Inferior parietal cortex (tissue), 1 donor: ENCODE data around the gene EEF1AKMT2.

Experiments
- DNase-seq: peaks from one replicate; pipeline ENCODE4 v3.0.0-alpha.2; 2016; ENCODE audit errors: extremely low spot score

EEF1AKMT2 gene

DNA sequence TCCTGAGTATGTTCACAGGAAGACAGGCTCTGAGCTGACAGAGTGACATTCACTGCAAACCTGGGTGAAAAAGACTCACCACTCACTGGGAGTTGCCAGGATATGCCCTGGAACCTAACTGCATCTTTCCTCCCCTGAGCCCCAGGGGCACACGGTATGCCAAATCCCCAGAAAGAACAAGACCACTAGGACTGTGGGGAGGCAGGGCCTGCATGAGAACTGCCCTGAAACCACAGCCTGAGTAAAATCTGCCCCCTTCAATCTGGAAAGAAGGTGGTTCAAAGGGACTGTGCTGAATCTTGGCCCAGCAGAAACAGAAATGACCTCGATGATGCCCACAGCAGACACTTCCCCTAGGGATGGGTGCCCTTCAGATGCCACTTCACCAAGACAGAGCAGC lies 54.0 kb downstream of the EEF1AKMT2 start:
- DNase-seq, result no peak

DNA sequence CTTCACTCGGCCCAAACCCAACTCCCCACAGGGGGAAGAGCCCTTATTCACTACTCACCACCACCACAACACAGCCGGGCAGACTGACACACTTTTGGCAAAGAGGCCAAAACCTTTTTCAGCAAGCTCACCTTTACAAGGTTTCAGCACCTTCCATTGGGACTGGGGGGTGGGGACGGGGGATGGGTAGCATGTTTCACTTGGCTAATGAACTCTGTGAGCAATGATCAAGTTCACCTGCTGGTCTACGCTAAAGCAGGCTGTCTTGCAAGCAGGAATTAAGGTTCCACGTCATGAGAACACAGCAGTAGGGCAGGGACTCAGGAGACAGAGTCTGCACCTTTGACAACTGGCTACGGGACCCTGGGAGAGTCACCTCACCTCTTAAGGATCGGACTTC lies 54.5 kb downstream of the EEF1AKMT2 start:
- DNase-seq, result no peak

DNA sequence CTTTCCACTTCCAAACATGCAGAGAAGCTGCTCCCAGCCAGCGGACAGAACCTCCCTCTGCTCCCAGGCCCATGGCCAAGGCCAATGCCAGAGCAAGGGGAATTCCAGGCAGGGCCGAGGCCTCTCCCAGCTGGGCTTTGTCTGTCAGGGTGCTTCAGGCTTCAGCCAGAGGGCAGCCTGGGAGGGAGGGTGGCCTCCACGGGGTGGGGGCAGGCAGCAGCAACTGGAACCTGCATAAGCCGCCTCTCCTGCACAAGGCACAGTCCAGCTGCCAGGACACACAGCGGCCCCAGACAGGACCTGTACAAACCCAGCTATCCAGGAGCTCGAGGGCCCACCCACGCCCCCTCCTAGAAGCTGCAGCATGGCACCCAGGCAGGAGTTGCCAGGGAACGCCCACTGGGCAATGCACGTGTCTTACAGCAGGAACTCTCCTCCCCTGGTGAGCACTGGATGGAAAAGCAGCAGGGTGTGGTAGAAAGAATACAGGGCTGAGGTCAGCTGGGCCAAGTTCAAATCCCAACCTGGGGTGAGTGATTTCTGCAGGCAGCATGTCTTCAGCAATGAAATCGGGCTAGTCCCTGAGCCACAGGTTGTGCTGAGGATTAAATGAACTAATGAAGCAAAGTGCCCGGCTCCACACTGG lies 55.1 kb downstream of the EEF1AKMT2 start:
- DNase-seq, result no peak

DNA sequence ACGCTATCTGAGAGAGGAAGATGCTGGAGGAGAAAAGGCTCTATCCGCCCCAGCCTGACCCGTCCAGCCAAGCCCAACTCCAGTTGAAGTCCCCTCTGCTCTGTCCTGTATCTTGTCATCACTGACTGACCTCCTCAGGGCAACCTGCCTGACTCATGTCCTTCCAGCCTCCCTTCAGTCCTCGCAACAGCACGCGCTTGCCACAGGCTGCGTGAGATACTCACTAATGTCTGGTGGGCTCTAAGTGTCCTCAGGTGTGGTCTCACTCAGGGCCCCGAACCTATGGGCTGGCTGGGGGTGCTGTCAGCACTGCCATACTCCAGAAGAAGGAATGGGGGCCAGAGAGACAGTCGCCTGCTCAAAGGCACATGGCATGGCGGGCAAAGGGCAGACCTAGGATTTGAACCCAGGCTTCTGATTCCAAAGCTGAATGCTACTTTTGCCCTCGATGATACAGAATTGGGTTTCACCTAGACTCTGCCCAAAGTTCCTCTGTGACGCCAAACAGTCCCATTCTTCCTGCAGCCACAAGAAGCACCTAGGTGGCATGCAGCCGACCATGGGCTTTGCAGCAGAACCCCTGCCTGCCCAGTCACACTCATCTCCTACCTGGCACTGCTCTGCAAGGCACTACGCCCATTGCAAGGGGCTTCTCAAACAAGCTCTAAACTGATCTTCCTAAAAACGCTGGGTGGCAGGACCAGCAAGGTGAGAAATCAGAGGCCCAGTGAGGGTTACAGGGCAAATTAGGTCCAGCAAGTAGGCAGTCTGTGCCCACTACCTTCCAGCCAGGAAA lies 56.0 kb downstream of the EEF1AKMT2 start:
- DNase-seq, result no peak

DNA sequence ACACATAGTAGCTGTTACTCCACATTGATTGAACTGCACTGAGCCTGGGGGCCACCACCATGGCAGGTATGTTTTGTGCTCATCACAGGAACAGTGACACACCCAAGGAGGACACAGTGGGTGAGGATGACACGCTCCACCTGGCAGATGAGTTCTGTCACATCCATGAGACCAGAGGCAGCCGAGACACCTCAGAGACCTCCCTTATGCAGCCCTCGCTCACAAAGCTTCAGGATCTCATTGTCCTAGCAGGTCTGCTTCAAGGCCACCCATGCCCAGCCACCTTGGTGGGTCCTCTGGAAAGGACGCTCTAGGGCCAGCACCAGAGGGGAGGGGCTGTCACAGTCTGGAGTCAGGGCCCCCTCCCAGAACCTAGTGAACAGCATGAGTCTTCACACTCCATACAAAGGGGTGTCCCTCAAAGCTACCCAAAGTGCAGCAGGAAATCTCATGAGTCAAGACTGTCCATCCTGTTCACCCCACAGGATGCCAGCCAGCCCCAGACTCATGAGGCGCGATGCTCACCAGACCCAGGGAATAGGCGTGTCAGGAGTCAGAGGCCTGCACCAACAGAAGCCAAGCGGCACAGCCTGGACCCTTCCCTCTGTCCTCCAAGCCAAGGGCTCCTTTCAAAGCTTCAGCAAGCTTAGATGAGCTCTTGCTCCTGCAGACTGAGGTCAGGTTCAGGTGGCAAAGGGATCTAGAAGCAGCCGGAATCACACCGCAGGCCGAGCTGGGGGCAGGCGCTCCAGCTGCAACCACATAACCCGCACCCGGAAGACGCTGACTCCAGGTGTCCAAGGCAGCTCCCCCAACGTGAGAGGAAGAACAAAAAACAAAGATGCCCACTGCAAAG lies 57.1 kb downstream of the EEF1AKMT2 start:
- DNase-seq, result no peak

- DNase-seq, result no peak
Observed at GRCh38 chr10:124733571-124734245, 58.0 kb downstream of the EEF1AKMT2 start.

DNA sequence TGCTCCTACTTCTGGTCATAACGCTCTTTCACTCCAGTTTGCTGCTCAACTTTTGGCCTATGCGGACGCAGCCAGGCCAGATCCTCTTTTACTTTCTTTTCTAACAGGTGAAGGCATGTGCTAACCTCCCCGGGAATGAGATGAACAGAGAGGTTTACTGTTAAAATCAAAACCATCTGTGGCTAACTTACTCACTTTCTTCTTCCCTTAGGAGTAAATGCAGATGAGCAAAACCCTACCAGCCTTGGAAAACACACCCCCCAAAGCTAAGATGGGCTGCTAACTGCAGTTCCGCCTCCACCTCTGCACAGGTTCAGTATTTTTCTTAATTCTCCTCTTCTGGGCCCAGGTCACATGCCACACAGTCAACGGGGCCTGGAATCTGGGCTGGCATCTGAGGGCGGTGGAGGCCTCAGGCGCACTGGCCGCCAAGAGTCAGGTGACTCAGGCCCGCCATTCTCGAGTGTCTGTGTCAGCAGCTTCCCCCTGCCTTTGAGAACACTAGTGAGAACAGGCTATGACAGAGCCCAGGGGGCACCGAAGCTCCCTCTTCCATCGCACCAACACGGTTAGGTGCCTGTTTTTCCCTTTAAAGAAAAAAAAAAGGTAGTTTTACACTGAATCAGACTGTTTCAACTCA lies 58.6 kb downstream of the EEF1AKMT2 start:
- DNase-seq, result no peak

- no peak for DNase-seq
Observed at GRCh38 chr10:124731551-124731950, 60.1 kb downstream of the EEF1AKMT2 start.

DNA sequence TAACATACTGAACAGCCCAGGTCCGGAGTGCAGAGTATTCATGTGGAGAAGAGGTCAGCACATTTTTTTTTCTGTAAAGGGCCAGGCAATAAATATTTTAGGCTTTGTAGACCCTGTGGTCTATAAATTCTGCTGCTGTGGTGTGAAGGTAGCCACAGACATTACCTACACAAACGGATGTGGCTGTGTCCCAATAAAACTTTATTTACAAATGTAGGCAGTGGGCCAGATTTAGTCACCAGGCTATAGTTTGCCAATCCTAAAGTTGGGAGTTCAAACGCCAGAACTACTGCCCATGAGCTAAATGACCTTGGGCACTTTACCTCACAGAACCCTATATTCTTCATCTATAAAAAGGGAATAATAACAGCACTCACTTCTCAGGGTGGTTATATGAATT lies 60.9 kb downstream of the EEF1AKMT2 start:
- no peak for DNase-seq

- DNase-seq, result no peak
Observed at GRCh38 chr10:124728830-124729661, 62.6 kb downstream of the EEF1AKMT2 start.

DNA sequence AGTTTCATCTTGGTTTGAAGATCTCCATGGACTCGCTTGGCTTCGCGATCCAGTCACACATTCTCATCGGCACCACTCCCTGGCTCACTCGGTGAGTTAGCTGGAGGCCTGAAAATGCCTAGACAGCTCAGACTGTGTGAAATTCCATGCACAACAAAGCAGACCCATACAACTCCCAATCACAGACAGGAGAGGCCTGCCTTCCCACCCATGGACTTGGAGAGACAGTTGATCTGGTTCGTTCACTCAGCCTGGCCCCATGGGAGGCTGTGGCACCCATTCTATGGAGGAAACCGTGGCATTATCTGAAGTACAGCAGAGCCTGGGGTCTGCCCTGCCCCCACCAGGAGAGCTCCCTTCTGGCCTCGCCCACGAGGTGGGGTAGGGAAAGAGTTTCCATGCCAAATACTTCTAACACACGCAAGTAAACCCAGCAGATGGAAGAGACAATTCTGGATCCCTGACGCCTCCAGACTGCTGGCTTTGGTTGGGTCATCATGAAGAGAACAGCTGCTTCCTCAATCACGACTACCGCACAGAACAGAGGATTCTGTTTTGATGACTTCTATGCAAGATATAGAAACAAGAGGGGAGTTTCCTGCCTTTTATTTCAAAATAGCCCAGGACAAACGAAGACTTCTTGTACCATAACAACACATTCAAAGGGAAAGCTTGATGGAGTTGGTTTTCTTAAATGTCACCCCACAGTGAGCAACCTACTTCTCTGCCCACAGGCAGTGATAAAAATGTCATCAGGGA lies 63.4 kb downstream of the EEF1AKMT2 start:
- peak; percentile 77 for DNase-seq

DNA sequence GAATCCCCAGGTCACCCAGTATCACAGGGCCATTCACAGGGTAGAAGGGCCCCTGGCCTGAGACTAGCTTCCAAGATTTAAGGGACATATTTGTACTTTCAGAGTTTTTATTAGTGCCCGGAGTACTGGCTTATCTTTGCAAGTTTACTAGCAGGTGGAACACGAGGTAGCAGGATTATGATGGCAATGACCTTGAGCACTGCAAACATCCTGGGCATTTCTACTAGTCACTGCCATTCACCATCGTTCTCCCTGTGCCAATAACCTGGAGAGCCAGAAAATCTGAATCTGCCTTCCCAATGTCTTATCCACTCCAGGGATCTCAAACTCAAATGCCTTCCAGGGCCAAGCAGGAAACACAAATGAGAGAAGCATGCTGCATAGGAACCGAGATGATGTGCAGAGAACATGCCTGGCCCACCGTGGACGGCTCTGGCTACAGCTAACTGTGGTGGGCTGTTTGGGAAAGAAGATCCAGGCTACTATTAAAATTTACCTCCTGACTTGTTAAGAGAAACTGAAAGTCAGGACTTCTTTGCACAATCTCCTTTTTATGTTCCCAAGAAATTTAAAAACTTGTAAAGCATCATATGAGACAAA lies 64.2 kb downstream of the EEF1AKMT2 start:
- DNase-seq, result no peak

GRCh38 chr10:124725791-124726190 lies 65.9 kb downstream of the EEF1AKMT2 start:
- no peak for DNase-seq

DNA sequence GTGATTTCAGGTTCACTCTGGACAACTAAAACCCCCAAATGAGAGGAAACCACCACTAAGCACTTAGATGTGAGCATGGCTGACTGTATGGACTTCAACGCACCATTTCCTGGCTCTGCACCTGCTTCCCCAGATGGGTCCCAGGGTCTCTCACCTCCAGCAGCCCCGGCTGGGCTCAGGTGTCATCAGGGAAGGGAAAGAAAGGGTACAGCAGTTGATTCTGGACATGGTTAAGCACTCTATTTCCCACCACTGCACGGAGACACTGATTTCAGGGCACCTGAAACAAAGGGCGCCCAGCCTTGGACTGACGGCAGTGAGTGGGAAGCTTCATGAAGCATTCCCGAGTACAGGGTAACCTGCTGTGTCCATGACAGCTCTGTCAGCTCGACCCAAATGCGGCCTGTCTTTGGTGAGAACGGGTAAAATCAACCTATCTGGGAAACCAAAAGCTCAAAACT lies 66.5 kb downstream of the EEF1AKMT2 start:
- no peak for DNase-seq

- DNase-seq, result peak; percentile 95
Observed at GRCh38 chr10:124724279-124725027, 67.2 kb downstream of the EEF1AKMT2 start.

GRCh38 chr10:124723826-124724225 lies 67.9 kb downstream of the EEF1AKMT2 start:
- DNase-seq, result no peak

DNA sequence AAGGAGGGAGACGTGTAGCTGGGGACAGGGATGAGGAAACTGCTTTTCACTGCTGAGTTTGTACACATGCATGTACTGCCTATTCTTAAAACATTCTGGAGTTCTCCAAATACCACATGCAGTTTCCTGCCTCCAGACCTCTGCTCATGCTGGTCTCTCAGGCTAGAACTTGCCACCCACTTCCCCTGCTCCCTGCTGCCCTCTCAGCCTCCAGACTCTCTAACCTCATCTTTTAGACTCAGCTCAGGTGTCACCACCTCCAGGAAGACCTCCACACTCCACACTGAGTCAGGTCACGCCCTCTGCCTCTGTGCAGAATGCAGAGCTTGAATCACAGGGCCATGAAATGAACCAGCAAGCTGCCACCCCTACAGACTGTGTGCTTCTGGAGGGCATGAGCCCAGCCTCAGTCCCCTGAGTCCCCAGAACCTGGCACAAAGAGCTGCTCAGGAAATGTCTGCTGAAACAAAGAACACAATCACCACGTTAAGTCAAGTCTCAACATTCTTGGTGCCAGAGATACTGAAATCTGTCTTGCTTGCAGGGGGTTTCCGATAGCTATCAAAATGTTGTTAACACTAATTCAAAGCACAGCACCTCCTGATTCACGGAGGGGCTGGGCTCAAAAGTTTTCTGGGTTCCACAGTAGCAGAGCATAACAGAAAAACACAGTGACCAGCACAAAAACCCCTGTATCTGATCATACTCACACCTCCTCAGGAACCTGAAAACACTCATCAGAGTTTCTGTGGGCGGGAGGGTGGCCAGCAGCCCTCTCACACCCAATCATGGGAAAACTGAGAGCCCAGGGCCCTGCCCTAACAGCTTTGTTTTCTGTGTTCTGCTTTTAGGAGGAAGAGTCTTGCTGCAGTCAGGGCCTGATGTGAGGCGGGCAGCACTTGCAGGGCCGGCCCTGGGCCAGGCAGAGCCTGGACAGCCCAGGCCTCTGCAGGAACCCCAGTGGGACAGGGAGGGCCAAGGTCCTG lies 68.6 kb downstream of the EEF1AKMT2 start:
- no peak for DNase-seq
